Nephron progenitor cell (in vitro differentiated cells): ENCODE measurements around the gene ZRANB3.
"Not testable (repeated sequence)": the region's sequence is repeated elsewhere in the genome, so short reads cannot be mapped to it uniquely, and the experiment has no call there.

Source experiments
- DNase-seq: peaks from one replicate; pipeline ENCODE4 v3.0.0; 2021
- H3K27ac Mint-ChIP-seq: 2 replicates; pipeline ENCODE4 v1.8.0; 2021; ENCODE audit warnings: mild to moderate bottlenecking, moderate library complexity, mixed read lengths
- H3K27me3 Mint-ChIP-seq: 2 replicates; pipeline ENCODE4 v1.8.0; 2021; ENCODE audit warnings: mild to moderate bottlenecking, low read depth, mixed read lengths; ENCODE audit not compliant: poor library complexity
- H3K36me3 Mint-ChIP-seq: 2 replicates; pipeline ENCODE4 v1.8.0; 2021; ENCODE audit warnings: low read depth, mixed read lengths
- H3K4me1 Mint-ChIP-seq: 2 replicates; pipeline ENCODE4 v1.8.0; 2021; ENCODE audit warnings: mixed read lengths
- H3K4me3 Mint-ChIP-seq: 2 replicates; pipeline ENCODE4 v1.8.0; 2021; ENCODE audit warnings: mild to moderate bottlenecking, moderate library complexity, mixed read lengths
- H3K9me3 Mint-ChIP-seq: 2 replicates; pipeline ENCODE4 v1.8.0; 2021; ENCODE audit warnings: mild to moderate bottlenecking, moderate library complexity, mixed read lengths
- CTCF ChIP-seq: fragments of 200-600 bp; sonication (generic); IDR thresholded peaks from 2 replicates; pipeline ENCODE4 v1.5.0; 2021; ENCODE audit warnings: antibody characterized with exemption

ZRANB3 gene

GRCh38 chr2:135454608-135455007 lies 76.4 kb downstream of the ZRANB3 start:
- no peaks in the 10 kb centered on the region for H3K4me1 Mint-ChIP-seq
- H3K9me3 Mint-ChIP-seq, result peaks cover 71% of the 10 kb centered on the region
- H3K36me3 Mint-ChIP-seq, result peaks cover 74% of the 10 kb centered on the region
- DNase-seq, result no peak
- no peak overlapping the region for H3K4me3 Mint-ChIP-seq
- H3K27me3 Mint-ChIP-seq, result peaks cover 4% of the 10 kb centered on the region
- H3K27ac Mint-ChIP-seq, result no peak overlapping the region
- TF ChIP-seq CTCF, result no peak

- not testable (repeated sequence) for H3K4me3 Mint-ChIP-seq, DNase-seq, H3K4me1 Mint-ChIP-seq, H3K27me3 Mint-ChIP-seq, H3K27ac Mint-ChIP-seq
- H3K36me3 Mint-ChIP-seq, result peaks cover 81% of the 10 kb centered on the region
- H3K9me3 Mint-ChIP-seq, result peaks cover 69% of the 10 kb centered on the region
Measured at GRCh38 chr2:135453027-135453426, 78.0 kb downstream of the ZRANB3 start.

- peaks cover 4% of the 10 kb centered on the region for H3K27me3 Mint-ChIP-seq
- no peak for DNase-seq
- H3K4me1 Mint-ChIP-seq, result no peaks in the 10 kb centered on the region
- no peak overlapping the region for H3K27ac Mint-ChIP-seq
- no peak for TF ChIP-seq CTCF
- H3K4me3 Mint-ChIP-seq, result no peak overlapping the region
- H3K9me3 Mint-ChIP-seq, result peaks cover 62% of the 10 kb centered on the region
- H3K36me3 Mint-ChIP-seq, result peaks cover 71% of the 10 kb centered on the region
Measured at GRCh38 chr2:135451966-135452365, 79.1 kb downstream of the ZRANB3 start.

- Mint-ChIP-seq H3K9me3 (peaks cover 12% of the 10 kb centered on the region), H3K36me3 (peaks cover 25% of the 10 kb centered on the region)
- not testable (repeated sequence) for H3K27ac Mint-ChIP-seq, DNase-seq, H3K4me3 Mint-ChIP-seq, H3K27me3 Mint-ChIP-seq, H3K4me1 Mint-ChIP-seq
Measured at GRCh38 chr2:135443013-135443412, 88.0 kb downstream of the ZRANB3 start.

GRCh38 chr2:135435155-135435554 lies 95.9 kb downstream of the ZRANB3 start:
- H3K36me3 Mint-ChIP-seq, result peaks cover 22% of the 10 kb centered on the region
- not testable (repeated sequence) for H3K9me3 Mint-ChIP-seq, H3K27ac Mint-ChIP-seq, H3K4me3 Mint-ChIP-seq, H3K27me3 Mint-ChIP-seq, H3K4me1 Mint-ChIP-seq, DNase-seq

GRCh38 chr2:135424849-135425248 lies 106.2 kb downstream of the ZRANB3 start:
- DNase-seq, result no peak

GRCh38 chr2:135422898-135423297 lies 108.1 kb downstream of the ZRANB3 start:
- Mint-ChIP-seq H3K4me1 (no peaks in the 10 kb centered on the region), H3K4me3 (no peak overlapping the region), H3K27ac (peak overlapping the region; percentile 66), H3K36me3 (peaks cover 24% of the 10 kb centered on the region), H3K27me3 (no peaks in the 10 kb centered on the region), H3K9me3 (peaks cover 23% of the 10 kb centered on the region)
- no peak for TF ChIP-seq CTCF
- DNase-seq, result no peak

More at GRCh38 chr2:135424849-135425248, 106.2 kb downstream of the ZRANB3 start:
- Mint-ChIP-seq H3K4me1 (no peaks in the 10 kb centered on the region), H3K27me3 (no peaks in the 10 kb centered on the region), H3K4me3 (no peak overlapping the region), H3K27ac (no peak overlapping the region), H3K9me3 (peaks cover 27% of the 10 kb centered on the region), H3K36me3 (peaks cover 32% of the 10 kb centered on the region)
- no peak for TF ChIP-seq CTCF
